MG63 (cell line): ENCODE results near the gene BSPRY. TPM values are rescaled to one million over a fixed set of nuclear protein-coding genes. Genes with fewer than 3 reads are reported as not detected.

Experiments
- DNase-seq: peaks from one replicate; pipeline ENCODE4 v3.0.0-alpha.2; 2020
- H3K27me3 ChIP-seq: fragments of 250-450 bp; sonication (Bioruptor Pico); 2 replicates; pipeline ENCODE4 v1.5.1; 2020; ENCODE audit warnings: mild to moderate bottlenecking, moderate library complexity
- H3K36me3 ChIP-seq: fragments of 250-450 bp; sonication (Bioruptor Pico); 2 replicates; pipeline ENCODE4 v1.5.1; 2020; ENCODE audit warnings: mild to moderate bottlenecking, moderate library complexity
- H3K4me3 ChIP-seq: fragments of 250-450 bp; sonication (Bioruptor Pico); 2 replicates; pipeline ENCODE4 v1.5.1; 2020; ENCODE audit warnings: mild to moderate bottlenecking, moderate library complexity
- H3K9me3 ChIP-seq: fragments of 250-450 bp; sonication (Bioruptor Pico); 2 replicates; pipeline ENCODE4 v1.5.1; 2020; ENCODE audit warnings: mild to moderate bottlenecking, moderate library complexity
- total RNA-seq: library from RNA; depleted of rRNA; stranded (reverse); fragments of >200 nt; shearing (Covaris generic); gene quantifications from 2 replicates; pipeline ENCODE4 v1.2.3, GENCODE V29; 2014; ENCODE audit warnings: low replicate concordance; rRNA removed

Gene BSPRY
- not detected in 2 replicates for total RNA-seq

GRCh38 chr9:113349445-113350094 is at the start of gene BSPRY:
BSPRY (plus strand) TSS chr9:113349541; CDS start chr9:113349580, 39 bp downstream.
- DNase-seq, result no peak
- Histone ChIP-seq H3K9me3 (no peaks in the 10 kb centered on the region), H3K4me3 (no peak within 1 kb of the TSS), H3K36me3 (no peaks in the 10 kb centered on the region), H3K27me3 (peaks cover 20% of the 10 kb centered on the region)

GRCh38 chr9:113299800-113300292 is 49.5 kb upstream of the BSPRY start:
- no peak for DNase-seq
- Histone ChIP-seq H3K9me3 (no peaks in the 10 kb centered on the region), H3K27me3 (no peaks in the 10 kb centered on the region), H3K36me3 (no peaks in the 10 kb centered on the region), H3K4me3 (no peak overlapping the region)

DNA sequence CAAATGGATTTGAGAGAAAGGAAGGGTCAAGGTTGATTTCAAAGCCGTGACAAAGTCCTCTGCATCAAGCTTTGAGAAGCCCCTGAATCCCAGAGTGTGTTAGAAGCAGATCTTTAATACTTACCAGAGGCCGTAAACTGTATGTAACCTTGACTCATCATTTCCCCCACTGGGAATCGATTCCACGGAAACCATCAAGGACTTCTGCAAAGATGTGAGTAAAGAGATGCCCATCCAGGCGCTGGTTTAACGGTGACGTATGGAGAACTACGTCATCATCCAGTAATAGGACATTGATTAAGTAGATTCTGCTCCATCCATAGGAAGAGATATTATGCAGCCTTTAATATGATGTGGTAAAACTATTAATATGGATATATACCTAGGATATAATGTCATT is 47.8 kb upstream of the BSPRY start:
- H3K9me3 ChIP-seq, result no peaks in the 10 kb centered on the region
- H3K36me3 ChIP-seq, result no peaks in the 10 kb centered on the region
- H3K27me3 ChIP-seq, result no peaks in the 10 kb centered on the region
- no peak overlapping the region for H3K4me3 ChIP-seq
- DNase-seq, result no peak

DNA sequence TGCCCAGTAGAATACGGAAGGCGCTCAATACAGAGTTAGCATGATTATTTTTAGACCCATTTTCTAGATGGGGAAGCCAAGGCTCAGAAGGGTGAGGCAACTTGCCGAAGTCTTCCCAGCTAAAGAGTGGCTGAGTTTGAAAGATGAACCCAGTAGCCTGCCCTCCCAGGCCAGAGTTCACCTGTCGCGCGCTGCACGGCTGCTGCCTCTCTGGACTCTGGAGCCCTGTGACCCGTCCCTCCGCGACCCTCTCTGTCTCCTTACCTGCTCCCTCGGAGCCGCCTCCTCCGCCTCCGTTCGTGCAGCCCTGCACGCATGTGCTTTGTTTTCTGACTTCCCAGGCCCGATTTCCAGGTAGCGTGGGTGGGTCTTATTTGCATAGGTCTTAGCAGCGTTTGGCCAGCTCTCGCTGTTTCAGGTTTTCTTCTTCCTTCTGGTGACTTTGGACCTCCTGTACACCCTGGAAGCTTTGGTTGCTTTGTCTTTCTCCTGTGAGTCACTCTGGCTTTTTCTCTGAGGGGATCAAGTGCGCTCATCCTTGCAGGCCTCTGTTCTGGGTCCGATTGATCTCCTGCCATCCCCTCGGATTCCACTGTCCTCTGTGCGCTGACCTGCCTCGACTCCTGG is 46.4 kb upstream of the BSPRY start, which contains the start of gene RNF183:
Gene RNF183 (minus strand): TSS at position 585 of the 627 bp plus-strand sequence. CDS start 5,192 bp downstream, outside the sequence.
- Histone ChIP-seq H3K9me3 (no peaks in the 10 kb centered on the region), H3K27me3 (no peaks in the 10 kb centered on the region), H3K4me3 (no peak within 1 kb of the TSS), H3K36me3 (no peaks in the 10 kb centered on the region)
- no peak for DNase-seq

- Histone ChIP-seq H3K4me3 (no peak overlapping the region), H3K9me3 (no peaks in the 10 kb centered on the region), H3K36me3 (no peaks in the 10 kb centered on the region), H3K27me3 (no peaks in the 10 kb centered on the region)
- DNase-seq, result no peak
Observed at GRCh38 chr9:113306566-113306965, 42.8 kb upstream of the BSPRY start.

DNA sequence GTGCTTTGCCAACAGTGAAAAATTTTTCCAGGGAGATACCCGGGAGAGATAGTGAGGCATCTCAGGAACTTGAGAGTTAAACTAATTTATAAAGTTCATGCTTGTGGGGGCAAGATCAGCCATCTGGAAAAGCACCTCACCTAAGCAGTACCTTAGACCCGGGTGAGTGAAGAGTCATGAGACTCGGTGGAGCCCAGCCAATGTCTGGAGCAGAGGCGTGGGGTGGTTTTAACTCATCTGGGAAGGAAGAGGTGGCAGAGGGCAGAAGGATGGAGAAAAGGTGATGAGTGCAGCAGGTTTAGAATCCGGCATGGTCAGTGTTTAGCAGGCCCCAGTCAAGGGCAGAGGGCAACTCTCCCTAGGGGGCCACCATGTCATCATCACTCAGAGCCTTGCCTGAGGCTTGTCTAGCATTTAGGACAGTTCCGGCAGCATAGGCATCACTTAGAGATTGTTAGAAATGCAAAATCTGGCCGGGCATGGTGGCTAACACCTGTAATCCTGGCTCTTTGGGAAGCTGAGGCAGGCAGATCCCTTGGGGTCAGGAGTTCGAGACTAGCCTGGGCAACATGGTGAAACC is 41.9 kb upstream of the BSPRY start:
- Histone ChIP-seq H3K9me3 (no peaks in the 10 kb centered on the region), H3K36me3 (no peaks in the 10 kb centered on the region), H3K27me3 (no peaks in the 10 kb centered on the region), H3K4me3 (no peak overlapping the region)
- DNase-seq, result no peak

DNA sequence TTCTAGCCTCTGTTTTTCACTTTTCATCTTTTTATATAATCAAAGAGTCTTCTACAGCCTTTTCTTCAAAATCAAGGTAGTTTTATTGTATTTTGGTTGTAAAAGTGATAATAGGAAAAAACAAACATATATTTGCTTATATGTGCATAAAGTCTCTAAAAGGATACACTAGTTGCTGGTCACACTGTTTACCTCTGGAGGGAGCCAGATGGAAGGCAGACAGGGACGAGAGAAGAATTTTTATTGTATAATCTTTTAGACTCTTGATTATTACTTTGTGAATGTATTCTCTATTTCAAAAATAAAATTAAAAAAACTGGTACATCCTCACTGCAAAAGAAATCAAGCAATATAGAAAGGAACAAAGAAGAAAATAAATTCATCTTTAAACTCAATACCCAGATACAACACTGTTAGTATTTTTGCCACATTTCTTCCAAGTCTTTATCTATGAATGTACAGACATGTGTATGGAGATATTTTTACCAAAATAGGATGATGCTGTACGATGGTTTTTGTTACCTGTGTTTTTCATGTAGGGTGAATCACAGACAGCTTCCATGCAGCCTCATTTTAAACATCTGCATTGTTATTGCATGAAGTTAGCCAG is 40.0 kb upstream of the BSPRY start:
- H3K9me3 ChIP-seq, result no peaks in the 10 kb centered on the region
- no peaks in the 10 kb centered on the region for H3K27me3 ChIP-seq
- no peak for DNase-seq

GRCh38 chr9:113310538-113310937 is 38.8 kb upstream of the BSPRY start:
- DNase-seq, result no peak
- Histone ChIP-seq H3K4me3 (no peak overlapping the region), H3K36me3 (no peaks in the 10 kb centered on the region), H3K9me3 (no peaks in the 10 kb centered on the region), H3K27me3 (no peaks in the 10 kb centered on the region)

More for the DNA sequence above, 40.0 kb upstream of the BSPRY start:
- H3K4me3 ChIP-seq, result no peak overlapping the region
- H3K36me3 ChIP-seq, result no peaks in the 10 kb centered on the region

- no peaks in the 10 kb centered on the region for H3K9me3 ChIP-seq
- H3K27me3 ChIP-seq, result no peaks in the 10 kb centered on the region
- H3K36me3 ChIP-seq, result no peaks in the 10 kb centered on the region
- no peak overlapping the region for H3K4me3 ChIP-seq
- no peak for DNase-seq
Observed at GRCh38 chr9:113311961-113312360, 37.4 kb upstream of the BSPRY start.

GRCh38 chr9:113313261-113313660 is 36.1 kb upstream of the BSPRY start:
- DNase-seq, result no peak
- Histone ChIP-seq H3K27me3 (no peaks in the 10 kb centered on the region), H3K4me3 (no peak overlapping the region), H3K36me3 (no peaks in the 10 kb centered on the region), H3K9me3 (no peaks in the 10 kb centered on the region)

DNA sequence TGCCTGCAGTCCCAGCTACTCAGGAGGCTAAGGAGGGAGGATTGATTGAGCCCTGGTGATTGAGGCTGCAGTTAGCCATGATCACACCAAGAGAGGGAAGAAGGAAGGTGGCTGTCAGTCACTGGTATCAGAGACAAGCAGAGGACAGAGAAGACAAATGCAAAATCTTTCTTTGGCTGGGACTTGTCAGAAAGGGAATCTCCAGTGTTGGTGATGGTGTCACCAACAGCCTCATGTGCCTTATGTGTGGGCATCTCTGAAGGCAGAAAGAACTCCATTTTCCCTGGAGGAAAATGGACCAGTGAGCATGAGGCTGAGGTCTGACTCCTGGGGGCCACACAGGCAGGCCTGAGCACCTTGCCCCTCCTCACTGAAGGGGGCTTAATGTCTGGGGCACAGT is 34.1 kb upstream of the BSPRY start:
- Histone ChIP-seq H3K9me3 (no peaks in the 10 kb centered on the region), H3K4me3 (no peak overlapping the region), H3K36me3 (no peaks in the 10 kb centered on the region), H3K27me3 (no peaks in the 10 kb centered on the region)
- no peak for DNase-seq

DNA sequence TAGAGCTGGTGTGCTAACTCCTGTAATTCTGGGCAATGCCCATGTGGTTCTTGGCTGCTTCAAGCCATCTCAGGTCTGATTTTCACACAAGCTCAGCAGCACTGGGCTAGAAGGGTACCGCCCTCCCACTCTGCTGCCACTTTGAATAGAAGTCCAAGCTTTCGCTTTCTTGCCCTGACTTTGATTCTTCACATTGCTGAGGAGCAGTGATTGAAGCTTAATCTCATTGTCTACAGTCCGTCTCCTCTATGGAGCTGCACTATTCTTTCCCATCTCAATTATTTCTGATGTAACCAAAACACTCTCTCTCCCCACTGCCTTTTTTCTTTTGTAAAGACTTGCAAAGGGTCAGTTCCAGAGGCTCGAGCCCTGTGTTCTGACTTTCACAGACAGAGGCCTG is 33.3 kb upstream of the BSPRY start:
- DNase-seq, result no peak
- Histone ChIP-seq H3K9me3 (no peaks in the 10 kb centered on the region), H3K36me3 (no peaks in the 10 kb centered on the region), H3K27me3 (no peaks in the 10 kb centered on the region), H3K4me3 (no peak overlapping the region)

DNA sequence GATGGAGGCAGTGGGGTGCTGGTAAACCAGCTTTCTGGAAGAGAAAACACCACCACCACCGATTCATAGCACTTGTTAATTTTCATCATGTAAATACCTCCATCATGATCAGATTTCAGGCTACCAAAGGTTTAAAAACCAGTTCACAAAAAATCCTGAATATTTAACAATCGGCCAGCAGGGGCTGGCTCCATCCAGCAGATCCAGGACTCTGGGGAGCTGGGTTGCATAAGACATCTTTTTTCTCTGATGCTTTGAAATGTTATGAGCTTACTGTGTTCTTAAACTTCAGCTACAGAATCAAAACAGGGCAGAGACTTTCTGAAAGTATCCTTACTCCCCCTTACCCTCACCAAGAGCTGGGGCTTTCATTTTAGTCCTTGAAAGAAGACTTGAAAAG is 31.6 kb upstream of the BSPRY start:
- Histone ChIP-seq H3K9me3 (no peaks in the 10 kb centered on the region), H3K27me3 (no peaks in the 10 kb centered on the region), H3K4me3 (no peak overlapping the region), H3K36me3 (no peaks in the 10 kb centered on the region)
- DNase-seq, result no peak

DNA sequence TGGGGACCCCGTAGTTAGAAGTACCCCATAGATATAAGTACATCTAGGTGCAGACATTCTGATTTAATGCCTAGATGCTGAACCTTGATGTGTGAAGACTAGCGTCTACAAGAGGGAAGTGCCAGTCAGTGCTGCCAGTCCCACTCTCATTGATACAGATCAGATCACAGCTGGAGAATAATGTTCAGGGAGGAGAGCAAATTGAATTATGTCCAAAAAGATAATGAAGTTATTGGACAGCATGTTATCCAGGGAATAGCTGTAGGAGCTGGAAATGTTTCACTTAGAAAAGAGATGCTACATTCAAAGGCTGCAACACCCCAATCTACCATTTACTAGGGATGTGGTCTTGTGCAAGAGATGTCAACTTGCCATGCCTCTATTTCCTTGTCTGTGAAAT is 30.3 kb upstream of the BSPRY start:
- no peaks in the 10 kb centered on the region for H3K27me3 ChIP-seq
- no peak overlapping the region for H3K4me3 ChIP-seq
- H3K36me3 ChIP-seq, result no peaks in the 10 kb centered on the region
- no peak for DNase-seq
- H3K9me3 ChIP-seq, result no peaks in the 10 kb centered on the region

DNA sequence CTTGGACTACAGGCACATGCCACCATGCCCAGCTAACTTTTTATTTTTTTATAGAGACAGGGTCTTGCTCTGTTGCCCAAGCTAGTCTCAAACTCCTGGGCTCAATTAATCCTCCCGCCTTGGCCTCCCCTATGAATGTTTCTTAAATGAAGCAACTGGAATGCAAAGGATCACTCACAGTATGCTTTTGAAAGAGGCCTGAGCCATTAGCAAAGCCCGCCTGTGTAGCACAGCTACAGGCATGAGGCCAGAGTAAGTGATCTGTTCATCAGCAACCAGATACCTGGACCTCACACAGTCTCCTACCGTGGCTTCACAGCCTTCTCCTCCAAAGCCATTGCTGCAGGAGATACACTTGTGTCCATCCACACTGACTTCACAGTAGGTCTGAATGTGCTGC is 29.3 kb upstream of the BSPRY start:
- Histone ChIP-seq H3K36me3 (no peaks in the 10 kb centered on the region), H3K4me3 (no peak overlapping the region), H3K27me3 (no peaks in the 10 kb centered on the region), H3K9me3 (no peaks in the 10 kb centered on the region)
- DNase-seq, result no peak

DNA sequence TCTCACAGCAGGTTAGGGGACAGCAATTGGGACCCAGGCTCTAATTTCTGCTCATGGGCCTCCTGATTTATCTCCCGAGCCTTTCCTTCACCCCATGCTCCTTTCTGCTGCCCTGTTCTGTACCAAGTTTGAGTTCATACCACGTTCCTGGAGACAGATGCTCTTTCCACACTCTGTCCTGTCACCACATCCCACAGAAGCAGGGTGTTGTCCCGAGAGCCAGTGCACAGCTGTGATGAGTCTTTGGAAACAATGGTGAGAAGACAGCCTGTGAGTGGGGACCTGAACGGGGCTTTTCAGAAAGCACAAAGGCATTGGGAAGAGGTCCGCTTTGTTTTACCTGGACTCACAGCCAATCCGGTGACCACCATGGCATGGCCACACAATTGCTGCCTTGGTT is 26.7 kb upstream of the BSPRY start:
- no peak for DNase-seq
- Histone ChIP-seq H3K27me3 (no peaks in the 10 kb centered on the region), H3K4me3 (no peak overlapping the region), H3K9me3 (no peaks in the 10 kb centered on the region), H3K36me3 (no peaks in the 10 kb centered on the region)

- DNase-seq, result no peak
- Histone ChIP-seq H3K9me3 (no peaks in the 10 kb centered on the region), H3K4me3 (no peak overlapping the region), H3K36me3 (no peaks in the 10 kb centered on the region), H3K27me3 (no peaks in the 10 kb centered on the region)
Observed at GRCh38 chr9:113326230-113326629, 23.1 kb upstream of the BSPRY start.
